Activated CD8-positive, alpha-beta T cell treated with anti-CD3 and anti-CD28 coated beads for 36 hours (primary cell): ENCODE data around the gene C15orf62. TPM values are rescaled to one million over a fixed set of nuclear protein-coding genes. Genes with fewer than 3 reads are reported as not detected.

Source experiments
- ATAC-seq: fragments of 200-7000 bp; cut with Tn5 transposase; one replicate; pipeline ENCODE4 v1.10.0; 2021; ENCODE audit warnings: mild to moderate bottlenecking, moderate library complexity
- CTCF ChIA-PET: fragments of 350-600 bp; sonication (Branson Sonifier 250); formaldehyde crosslinking; loops from one replicate; lab custom pipeline; 2021; ENCODE audit warnings: antibody characterized with exemption; lab: Charles Lee
- POLR2A ChIA-PET: fragments of 350-600 bp; sonication (Branson Sonifier 250); formaldehyde crosslinking; loops from one replicate; lab custom pipeline; 2021; ENCODE audit warnings: antibody characterized with exemption; lab: Charles Lee
- DNase-seq: peaks from one replicate; pipeline ENCODE4 v3.0.0-alpha.2; 2020
- H3K27ac Mint-ChIP-seq: one replicate; pipeline ENCODE4 v1.8.0; 2021; ENCODE audit warnings: mild to moderate bottlenecking, mixed read lengths
- H3K27me3 Mint-ChIP-seq: one replicate; pipeline ENCODE4 v1.8.0; 2021; ENCODE audit warnings: mixed read lengths
- H3K36me3 Mint-ChIP-seq: one replicate; pipeline ENCODE4 v1.8.0; 2021; ENCODE audit warnings: low read depth, mixed read lengths
- H3K4me1 Mint-ChIP-seq: one replicate; pipeline ENCODE4 v1.8.0; 2021; ENCODE audit warnings: low read depth, mixed read lengths
- H3K4me3 Mint-ChIP-seq: one replicate; pipeline ENCODE4 v1.8.0; 2021; ENCODE audit warnings: mild to moderate bottlenecking, moderate library complexity, mixed read lengths
- H3K9me3 Mint-ChIP-seq: one replicate; pipeline ENCODE4 v1.8.0; 2021; ENCODE audit warnings: mixed read lengths
- intact Hi-C: fragments of 100-400 bp; cut with micrococcal nuclease; formaldehyde crosslinking; loops from one replicate; pipeline ENCODE4 v1.10.0; 2022
- total RNA-seq, 2 experiments: library from RNA; stranded (reverse); gene quantifications; one replicate each; pipeline ENCODE4 v1.2.3, GENCODE V29; 2021
- TF ChIP-seq, protein P1 (sequence below): fragments of 200-600 bp; IDR thresholded peaks from one replicate; pipeline ENCODE4 v1.8.0; 2022; ENCODE audit warnings: antibody characterized with exemption, mild to moderate bottlenecking

The C15orf62 gene
- total RNA-seq, 2 experiments from 2014 or later = 0.61 to 0.63 TPM

DNA sequence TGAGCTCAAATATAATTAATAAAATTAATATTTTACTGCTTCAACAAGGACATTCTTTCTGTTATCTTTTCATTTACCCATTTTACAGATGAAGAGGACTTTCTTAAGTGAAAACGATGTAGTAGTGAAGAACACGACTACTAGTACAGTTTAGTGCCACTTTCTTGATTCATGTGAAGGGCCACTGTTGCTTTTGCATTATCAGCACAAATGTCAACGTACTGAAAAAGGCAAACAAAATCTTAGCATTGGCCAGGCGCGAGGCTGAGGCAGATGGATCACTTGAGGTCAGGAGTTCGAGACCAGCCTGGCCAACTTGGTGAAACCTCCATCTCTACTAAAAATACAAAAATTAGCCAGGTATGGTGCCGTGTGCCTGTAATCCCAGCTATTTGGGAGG, 49.3 kb downstream of the C15orf62 start:
- ChIA-PET POLR2A (interaction anchor here (0.6 kb wide), 1 partner anchor 14 kb away, joined by 4 read pairs; no protein-coding TSS in a partner anchor), CTCF (interaction anchor here (0.6 to 2.3 kb wide), 3 partner anchors 14 to 379 kb away, joined by 3 to 10 read pairs (median 3); no protein-coding TSS in a partner anchor)
- DNase-seq (no peak), ATAC-seq (no peak)
- no peaks in the 10 kb centered on the region for H3K27me3 Mint-ChIP-seq
- H3K4me1 Mint-ChIP-seq = no peaks in the 10 kb centered on the region
- peaks cover 4% of the 10 kb centered on the region for H3K36me3 Mint-ChIP-seq
- no peak overlapping the region for H3K4me3 Mint-ChIP-seq
- intact Hi-C loops = no loop called here
- H3K27ac Mint-ChIP-seq = no peak overlapping the region
- no peaks in the 10 kb centered on the region for H3K9me3 Mint-ChIP-seq
- TF ChIP-seq, protein P1, sequence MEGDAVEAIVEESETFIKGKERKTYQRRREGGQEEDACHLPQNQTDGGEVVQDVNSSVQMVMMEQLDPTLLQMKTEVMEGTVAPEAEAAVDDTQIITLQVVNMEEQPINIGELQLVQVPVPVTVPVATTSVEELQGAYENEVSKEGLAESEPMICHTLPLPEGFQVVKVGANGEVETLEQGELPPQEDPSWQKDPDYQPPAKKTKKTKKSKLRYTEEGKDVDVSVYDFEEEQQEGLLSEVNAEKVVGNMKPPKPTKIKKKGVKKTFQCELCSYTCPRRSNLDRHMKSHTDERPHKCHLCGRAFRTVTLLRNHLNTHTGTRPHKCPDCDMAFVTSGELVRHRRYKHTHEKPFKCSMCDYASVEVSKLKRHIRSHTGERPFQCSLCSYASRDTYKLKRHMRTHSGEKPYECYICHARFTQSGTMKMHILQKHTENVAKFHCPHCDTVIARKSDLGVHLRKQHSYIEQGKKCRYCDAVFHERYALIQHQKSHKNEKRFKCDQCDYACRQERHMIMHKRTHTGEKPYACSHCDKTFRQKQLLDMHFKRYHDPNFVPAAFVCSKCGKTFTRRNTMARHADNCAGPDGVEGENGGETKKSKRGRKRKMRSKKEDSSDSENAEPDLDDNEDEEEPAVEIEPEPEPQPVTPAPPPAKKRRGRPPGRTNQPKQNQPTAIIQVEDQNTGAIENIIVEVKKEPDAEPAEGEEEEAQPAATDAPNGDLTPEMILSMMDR = no peak

DNA sequence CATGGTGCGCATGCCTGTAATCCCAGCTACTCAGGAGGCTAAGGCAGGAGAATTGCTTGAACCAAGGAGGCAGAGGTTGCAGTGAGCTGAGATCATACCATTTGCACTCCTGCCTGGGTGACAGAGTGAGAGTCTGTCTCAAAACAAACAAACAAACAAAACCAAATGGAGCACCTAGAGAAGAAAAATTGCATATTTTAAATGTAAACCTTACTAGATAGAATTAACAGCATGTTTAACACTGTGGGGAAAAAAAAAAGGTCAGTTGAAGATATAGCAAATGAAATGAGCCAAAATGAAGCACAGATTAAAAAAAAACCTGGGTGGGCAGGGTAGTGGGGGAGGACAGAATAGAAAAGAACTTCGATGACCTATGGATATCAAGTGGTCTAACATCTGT, 51.4 kb downstream of the C15orf62 start:
- Mint-ChIP-seq H3K27me3 (no peaks in the 10 kb centered on the region), H3K4me1 (no peaks in the 10 kb centered on the region), H3K9me3 (no peaks in the 10 kb centered on the region), H3K27ac (no peak overlapping the region), H3K36me3 (no peaks in the 10 kb centered on the region), H3K4me3 (no peak overlapping the region)
- TF ChIP-seq, protein P1 = no peak
- ChIA-PET POLR2A (no interaction called here), CTCF (interaction anchor here (3.2 kb wide), 1 partner anchor 37 kb away, joined by 12 read pairs; no protein-coding TSS in a partner anchor)
- intact Hi-C loops = no loop called here
- no peak for ATAC-seq
- DNase-seq = no peak

Other genes with a start within 250 kb of the C15orf62 start
- 10 to 100 TPM; 21.3 to 22.0 TPM for gene CCDC32, start 204.9 kb upstream of the C15orf62 start, total RNA-seq
- gene RPUSD2, start 200.7 kb upstream of the C15orf62 start, total RNA-seq = 10 to 100 TPM; 17.2 to 19.0 TPM
- gene KNL1, start 175.7 kb upstream of the C15orf62 start, total RNA-seq = 10 to 100 TPM; 20.9 to 22.8 TPM
- gene RAD51, start 74.8 kb upstream of the C15orf62 start, total RNA-seq = 10 to 100 TPM; 66.5 to 77.0 TPM
- gene RMDN3, start 14.7 kb upstream of the C15orf62 start, total RNA-seq = 10 to 100 TPM; 20.8 to 21.6 TPM
- gene GCHFR, start 5.9 kb upstream of the C15orf62 start, total RNA-seq = 10 to 100 TPM; 44.8 to 46.6 TPM
- gene ZFYVE19, start 37.1 kb downstream of the C15orf62 start, total RNA-seq = 10 to 100 TPM; 20.1 to 22.7 TPM
- 10 to 100 TPM; 35.8 to 35.9 TPM for gene DNAJC17, start 37.5 kb downstream of the C15orf62 start, total RNA-seq
- gene PPP1R14D, start 58.7 kb downstream of the C15orf62 start, total RNA-seq = not detected
- gene SPINT1, start 74.1 kb downstream of the C15orf62 start, total RNA-seq = 1 to 10 TPM; 6.3 to 6.5 TPM
- under 1 TPM; 0.40 to 0.41 TPM for gene RHOV, start 104.3 kb downstream of the C15orf62 start, total RNA-seq
- gene VPS18, start 124.5 kb downstream of the C15orf62 start, total RNA-seq = 1 to 10 TPM; 6.1 TPM
- gene DLL4, start 159.4 kb downstream of the C15orf62 start, total RNA-seq = not detected
- gene CHAC1, start 183.5 kb downstream of the C15orf62 start, total RNA-seq = 10 to 100 TPM; 21.9 to 22.6 TPM